Activated CD8-positive, alpha-beta memory T cell treated with anti-CD3 and anti-CD28 coated beads, Interleukin-2, amount 50 U/mL, for 48 hours (primary cell): ENCODE measurements around the gene SFMBT2.
A peak's percentile ranks its signal among the peaks of the same experiment; 100 is the strongest.

Experiments
- DNase-seq: peaks from one replicate; pipeline ENCODE4 v3.0.0-alpha.2; 2020

Gene SFMBT2

GRCh38 chr10:7424919-7425318 is 14.1 kb upstream of the SFMBT2 start:
- DNase-seq, result no peak

GRCh38 chr10:7424315-7424714 is 13.5 kb upstream of the SFMBT2 start:
- DNase-seq, result no peak

- DNase-seq, result no peak
Measured at GRCh38 chr10:7423521-7423920, 12.7 kb upstream of the SFMBT2 start.

GRCh38 chr10:7421526-7421925 is 10.7 kb upstream of the SFMBT2 start:
- DNase-seq, result no peak

GRCh38 chr10:7419998-7420397 is 9.2 kb upstream of the SFMBT2 start:
- no peak for DNase-seq

- no peak for DNase-seq
Measured at GRCh38 chr10:7417807-7418206, 7.0 kb upstream of the SFMBT2 start.

GRCh38 chr10:7417103-7417623 is 6.3 kb upstream of the SFMBT2 start:
- no peak for DNase-seq

GRCh38 chr10:7414766-7415165 is 3.9 kb upstream of the SFMBT2 start:
- DNase-seq, result no peak

- no peak for DNase-seq
Measured at GRCh38 chr10:7412928-7413282, 2.1 kb upstream of the SFMBT2 start.

GRCh38 chr10:7412237-7412927 is 1.5 kb upstream of the SFMBT2 start:
- peak; percentile 78 for DNase-seq

- DNase-seq, result peak; percentile 65
Measured at GRCh38 chr10:7411671-7412128, 866 bp upstream of the SFMBT2 start.

- peak; percentile 78 for DNase-seq
Measured at GRCh38 chr10:7410301-7410861, 453 bp downstream of the SFMBT2 start.

- DNase-seq, result peak; percentile 63
Measured at GRCh38 chr10:7409732-7410168, 1.1 kb downstream of the SFMBT2 start.

GRCh38 chr10:7409045-7409731 is 1.6 kb downstream of the SFMBT2 start:
- DNase-seq, result peak; percentile 75

- DNase-seq, result peak; percentile 77
Measured at GRCh38 chr10:7408291-7409044, 2.4 kb downstream of the SFMBT2 start.

GRCh38 chr10:7407368-7408290 is 3.2 kb downstream of the SFMBT2 start:
- DNase-seq, result peak; percentile 72

- no peak for DNase-seq
Measured at GRCh38 chr10:7406712-7407333, 4.0 kb downstream of the SFMBT2 start.

GRCh38 chr10:7405637-7406036 is 5.2 kb downstream of the SFMBT2 start:
- no peak for DNase-seq

GRCh38 chr10:7403620-7404019 is 7.2 kb downstream of the SFMBT2 start:
- DNase-seq, result no peak

GRCh38 chr10:7401782-7402181 is 9.1 kb downstream of the SFMBT2 start:
- DNase-seq, result no peak

GRCh38 chr10:7401156-7401555 is 9.7 kb downstream of the SFMBT2 start:
- no peak for DNase-seq
